Thoracic aorta (tissue), 2 donors: Measurements from ENCODE around the gene ANKRA2. TPM values are rescaled to one million over a fixed set of nuclear protein-coding genes. Genes with fewer than 3 reads are reported as not detected.

Source experiments
- ATAC-seq: fragments of 150-250 bp; one replicate; pipeline ENCODE4 v1.8.0; 2017; ENCODE audit warnings: low read depth; ENCODE audit not compliant: insufficient number of reproducible peaks, low FRiP score
- DNase-seq: peaks from one replicate; pipeline ENCODE4 v3.0.0-alpha.2; 2020; ENCODE audit warnings: low spot score
- H3K27ac ChIP-seq, 2 donors: fragments of 200-600 bp; sonication (generic); 1 replicate in 1 of 2; 2 replicates in 1 of 2; pipeline ENCODE4 v1.5.1; 2016; ENCODE audit warnings: mild to moderate bottlenecking in 2 of 2, moderate library complexity in 2 of 2
- H3K27me3 ChIP-seq: fragments of 200-600 bp; sonication (generic); replicated peaks from 2 replicates; pipeline ENCODE4 v1.6.0; 2016; ENCODE audit warnings: mild to moderate bottlenecking; ENCODE audit not compliant: insufficient read depth
- H3K36me3 ChIP-seq: fragments of 200-600 bp; sonication (generic); one replicate; pipeline ENCODE4 v1.5.1; 2016
- H3K4me1 ChIP-seq, 2 donors: fragments of 200-600 bp; sonication (generic); 1 replicate in 1 of 2; 2 replicates in 1 of 2; pipeline versions ENCODE4 v1.5.1 to v1.6.0; 2016; ENCODE audit warnings: low read depth in 2 of 2, mild to moderate bottlenecking in 1 of 2; ENCODE audit not compliant: control insufficient read depth in 1 of 2
- H3K4me3 ChIP-seq: fragments of 200-600 bp; sonication (generic); 2 replicates; pipeline ENCODE4 v1.5.1; 2016; ENCODE audit warnings: mild to moderate bottlenecking
- H3K9me3 ChIP-seq: fragments of 200-600 bp; sonication (generic); 2 replicates; pipeline ENCODE4 v1.5.1; 2016
- CTCF ChIP-seq: fragments of 200-600 bp; sonication (generic); IDR thresholded peaks from one replicate; pipeline ENCODE4 v1.5.1; 2019; ENCODE audit warnings: antibody characterized with exemption
- total RNA-seq, 2 donors: library from RNA; depleted of rRNA; stranded (reverse); fragments of >200 nt; gene quantifications; one replicate each; pipeline versions ENCODE4 v1.1.0 to v1.2.3, GENCODE V29; 2016

The ANKRA2 gene
- total RNA-seq, 2 donors from 2014 or later, result 13.1 to 35.6 TPM

- TF ChIP-seq CTCF, result no peak
- H3K27me3 ChIP-seq, result no peaks in the 10 kb centered on the region
- DNase-seq, result no peak
- ATAC-seq, result no peak
- no peak overlapping the region for H3K4me3 ChIP-seq
- H3K9me3 ChIP-seq, result no peaks in the 10 kb centered on the region
- H3K27ac ChIP-seq, result no peak overlapping the region
- no peaks in the 10 kb centered on the region for H3K36me3 ChIP-seq
- peaks cover 11 to 44% of the 10 kb centered on the region in 2 donors for H3K4me1 ChIP-seq
These were observed 25.7 kb downstream of the ANKRA2 start for GRCh38 chr5:73539730-73540129.

GRCh38 chr5:73534971-73535370 is 30.5 kb downstream of the ANKRA2 start:
- H3K9me3 ChIP-seq, result no peaks in the 10 kb centered on the region
- H3K36me3 ChIP-seq, result no peaks in the 10 kb centered on the region
- H3K27ac ChIP-seq, result no peak overlapping the region
- ATAC-seq (no peak), DNase-seq (no peak)
- H3K4me1 ChIP-seq, result peaks cover 11 to 21% of the 10 kb centered on the region in 2 donors
- H3K27me3 ChIP-seq, result no peaks in the 10 kb centered on the region
- H3K4me3 ChIP-seq, result no peak overlapping the region
- no peak for TF ChIP-seq CTCF

- Histone ChIP-seq H3K27ac (no peak overlapping the region), H3K36me3 (no peaks in the 10 kb centered on the region), H3K9me3 (no peaks in the 10 kb centered on the region), H3K27me3 (no peaks in the 10 kb centered on the region), H3K4me1 (peaks cover 9 to 13% of the 10 kb centered on the region in 2 donors), H3K4me3 (no peak overlapping the region)
- TF ChIP-seq CTCF, result no peak
- no peak for DNase-seq
- ATAC-seq, result no peak
These were observed 31.3 kb downstream of the ANKRA2 start for GRCh38 chr5:73534011-73534644.

GRCh38 chr5:73532195-73532594 is 33.2 kb downstream of the ANKRA2 start:
- ATAC-seq, result no peak
- H3K4me1 ChIP-seq, result no peaks in the 10 kb centered on the region
- no peak overlapping the region for H3K27ac ChIP-seq
- no peak overlapping the region for H3K4me3 ChIP-seq
- no peaks in the 10 kb centered on the region for H3K36me3 ChIP-seq
- TF ChIP-seq CTCF, result no peak
- DNase-seq, result no peak
- H3K27me3 ChIP-seq, result no peaks in the 10 kb centered on the region
- no peaks in the 10 kb centered on the region for H3K9me3 ChIP-seq

GRCh38 chr5:73531356-73531755 is 34.1 kb downstream of the ANKRA2 start:
- H3K36me3 ChIP-seq, result no peaks in the 10 kb centered on the region
- peaks cover 0 to 3% of the 10 kb centered on the region in 2 donors for H3K4me1 ChIP-seq
- DNase-seq (no peak), ATAC-seq (no peak)
- H3K27ac ChIP-seq, result no peak overlapping the region
- no peaks in the 10 kb centered on the region for H3K9me3 ChIP-seq
- TF ChIP-seq CTCF, result no peak
- no peak overlapping the region for H3K4me3 ChIP-seq
- no peaks in the 10 kb centered on the region for H3K27me3 ChIP-seq
